Neutrophil (primary cell): ENCODE measurements around the gene NEU1.

ENCODE experiments used
- H3K27ac ChIP-seq: fragments of 200-600 bp; sonication (generic); 2 replicates; pipeline ENCODE4 v1.5.1; 2016; ENCODE audit warnings: mild to moderate bottlenecking, moderate library complexity
- H3K27me3 ChIP-seq: fragments of 200-600 bp; sonication (generic); 2 replicates; pipeline ENCODE4 v1.6.0; 2016; ENCODE audit warnings: mild to moderate bottlenecking
- H3K36me3 ChIP-seq: fragments of 200-600 bp; sonication (generic); 2 replicates; pipeline ENCODE4 v1.5.1; 2017
- H3K4me1 ChIP-seq, 2 experiments: fragments of 200-600 bp in 1 of 2; sonication (generic) in 1 of 2; 1 replicate in 1 of 2; 2 replicates in 1 of 2; pipeline versions ENCODE4 v1.5.1 to v1.6.1; 2013 to 2016; ENCODE audit warnings: low read depth in 1 of 2, low read length in 1 of 2, mild to moderate bottlenecking in 1 of 2, moderate library complexity in 1 of 2; ENCODE audit not compliant: control insufficient read depth in 1 of 2, insufficient read depth in 1 of 2
- H3K4me3 ChIP-seq, 2 experiments: fragments of 200-600 bp in 1 of 2; sonication (generic) in 1 of 2; 1 replicate in 1 of 2; 2 replicates in 1 of 2; pipeline ENCODE4 v1.5.1; 2013 to 2016; ENCODE audit warnings: low read depth in 1 of 2, low read length in 1 of 2, mild to moderate bottlenecking in 1 of 2, moderate library complexity in 1 of 2
- H3K9me3 ChIP-seq: fragments of 200-600 bp; sonication (generic); 2 replicates; pipeline ENCODE4 v1.5.1; 2016
- CTCF ChIP-seq: fragments of 200-600 bp; sonication (generic); IDR thresholded peaks from 2 replicates; pipeline ENCODE4 v1.5.1; 2016; ENCODE audit warnings: antibody characterized with exemption

Gene NEU1

GRCh38 chr6:31888276-31889258 is 25.9 kb upstream of the NEU1 start:
- Histone ChIP-seq H3K9me3 (no peaks in the 10 kb centered on the region), H3K4me1 (no peaks in the 10 kb centered on the region), H3K27me3 (no peaks in the 10 kb centered on the region), H3K4me3 (no peak overlapping the region), H3K27ac (no peak overlapping the region), H3K36me3 (peaks cover 42% of the 10 kb centered on the region)
- peak; percentile 60 for TF ChIP-seq CTCF

DNA sequence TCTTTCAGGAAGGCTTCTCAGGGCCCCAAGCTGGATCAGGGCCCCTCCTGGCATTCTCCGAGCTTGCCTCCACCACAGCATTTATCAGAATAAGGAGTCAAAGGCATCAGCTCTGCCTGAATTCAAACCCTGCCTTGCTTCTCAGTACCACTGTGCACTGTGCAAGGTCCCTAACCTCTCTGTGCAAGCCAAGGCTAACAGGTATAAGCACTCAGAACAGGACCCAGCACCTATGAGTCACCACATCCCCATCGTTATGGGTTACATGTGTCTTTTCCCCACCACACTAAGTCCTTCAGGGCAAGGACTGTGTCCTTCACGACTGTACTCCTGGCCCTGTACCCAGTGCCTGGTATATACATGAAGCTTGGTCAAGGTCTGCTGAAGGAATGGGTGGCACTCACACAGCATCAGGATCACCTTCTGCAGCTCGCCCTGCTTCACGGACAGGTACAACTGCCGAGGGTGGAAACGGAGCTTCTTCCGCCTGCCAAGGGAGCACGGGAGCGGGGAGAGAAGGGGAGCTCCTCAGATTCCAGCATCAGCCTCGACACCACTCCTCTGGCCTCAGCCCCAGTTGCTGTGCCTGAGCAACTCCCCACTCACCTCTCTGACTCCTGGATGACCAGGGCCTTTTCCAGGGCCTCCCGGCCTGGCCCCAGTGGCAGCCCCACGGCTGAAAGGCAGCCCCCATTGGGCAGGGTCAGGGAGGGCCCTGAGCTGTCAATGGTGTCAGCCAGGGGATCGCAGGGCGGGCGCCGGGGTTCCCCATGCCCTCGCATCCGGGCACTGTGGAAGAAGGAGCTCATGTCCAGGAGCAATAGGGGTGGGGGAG is 24.8 kb upstream of the NEU1 start:
- TF ChIP-seq CTCF, result no peak
- Histone ChIP-seq H3K4me3 (no peak overlapping the region), H3K9me3 (no peaks in the 10 kb centered on the region), H3K36me3 (peaks cover 53% of the 10 kb centered on the region), H3K4me1 (no peaks in the 10 kb centered on the region), H3K27me3 (no peaks in the 10 kb centered on the region), H3K27ac (no peak overlapping the region)

GRCh38 chr6:31886541-31886991 is 23.9 kb upstream of the NEU1 start:
- Histone ChIP-seq H3K27ac (no peak overlapping the region), H3K9me3 (no peaks in the 10 kb centered on the region), H3K27me3 (no peaks in the 10 kb centered on the region), H3K4me1 (no peaks in the 10 kb centered on the region), H3K4me3 (no peak overlapping the region), H3K36me3 (peaks cover 56% of the 10 kb centered on the region)
- TF ChIP-seq CTCF, result no peak

DNA sequence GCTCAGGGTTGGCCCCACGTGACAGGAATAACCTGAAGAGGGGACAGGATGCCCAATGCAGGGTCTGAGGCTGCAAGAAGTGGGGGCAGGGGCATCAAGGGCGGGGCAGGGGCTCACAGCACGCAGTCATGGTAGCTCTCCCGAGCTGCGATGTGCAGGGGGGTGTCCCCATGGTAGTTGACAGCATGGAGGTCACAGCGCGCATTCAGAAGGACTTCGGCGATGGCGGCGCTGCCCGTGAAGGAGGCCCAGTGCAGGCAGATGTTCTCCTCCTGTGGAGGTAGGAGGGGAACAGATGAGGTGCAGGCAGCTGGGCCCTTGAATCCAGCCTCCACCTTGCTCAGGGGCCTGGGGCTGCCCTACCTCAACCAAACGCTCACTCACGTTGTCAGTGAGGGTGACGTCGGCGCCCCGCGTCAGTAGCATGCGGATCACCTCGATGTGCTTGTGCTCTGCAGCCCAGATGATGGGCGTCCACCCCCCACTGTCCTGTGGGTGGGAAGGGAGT is 22.0 kb upstream of the NEU1 start:
- no peaks in the 10 kb centered on the region for H3K27me3 ChIP-seq
- H3K4me1 ChIP-seq, result no peaks in the 10 kb centered on the region
- no peak for TF ChIP-seq CTCF

DNA sequence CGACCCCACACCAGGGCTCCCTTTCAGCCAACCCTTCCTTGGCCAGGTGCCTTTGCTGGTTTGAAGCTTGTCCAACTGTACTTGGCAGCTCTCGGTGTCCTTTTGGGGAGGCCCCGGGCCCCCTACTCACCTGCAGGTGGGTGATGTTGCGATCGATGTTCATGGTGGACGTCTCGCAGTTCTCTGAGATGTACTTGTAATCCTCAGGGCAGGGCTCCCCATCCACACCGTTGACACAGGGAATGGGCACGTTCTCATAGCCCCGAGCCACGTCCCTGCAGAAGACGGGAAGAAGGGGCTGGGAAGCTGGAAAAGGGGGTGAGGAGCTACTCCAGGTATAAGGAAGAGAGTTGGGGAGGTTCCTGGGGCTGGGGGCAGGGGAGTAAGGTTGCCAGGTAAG is 21.1 kb upstream of the NEU1 start:
- TF ChIP-seq CTCF, result no peak
- H3K27ac ChIP-seq, result no peak overlapping the region
- H3K9me3 ChIP-seq, result no peaks in the 10 kb centered on the region
- H3K4me3 ChIP-seq, result no peak overlapping the region
- peaks cover 78% of the 10 kb centered on the region for H3K36me3 ChIP-seq
- no peaks in the 10 kb centered on the region for H3K4me1 ChIP-seq
- H3K27me3 ChIP-seq, result no peaks in the 10 kb centered on the region

More for the DNA sequence above, 22.0 kb upstream of the NEU1 start:
- H3K36me3 ChIP-seq, result peaks cover 76% of the 10 kb centered on the region
- H3K4me3 ChIP-seq, result no peak overlapping the region
- H3K9me3 ChIP-seq, result no peaks in the 10 kb centered on the region
- no peak overlapping the region for H3K27ac ChIP-seq
